ENCODE data around the gene CHRNA1. TPM values are rescaled to one million over a fixed set of nuclear protein-coding genes. Genes with fewer than 3 reads are reported as not detected.

The CHRNA1 gene
- total RNA-seq, 2 donors from 2014 or later = 0.41 TPM; not detected in 1

DNA sequence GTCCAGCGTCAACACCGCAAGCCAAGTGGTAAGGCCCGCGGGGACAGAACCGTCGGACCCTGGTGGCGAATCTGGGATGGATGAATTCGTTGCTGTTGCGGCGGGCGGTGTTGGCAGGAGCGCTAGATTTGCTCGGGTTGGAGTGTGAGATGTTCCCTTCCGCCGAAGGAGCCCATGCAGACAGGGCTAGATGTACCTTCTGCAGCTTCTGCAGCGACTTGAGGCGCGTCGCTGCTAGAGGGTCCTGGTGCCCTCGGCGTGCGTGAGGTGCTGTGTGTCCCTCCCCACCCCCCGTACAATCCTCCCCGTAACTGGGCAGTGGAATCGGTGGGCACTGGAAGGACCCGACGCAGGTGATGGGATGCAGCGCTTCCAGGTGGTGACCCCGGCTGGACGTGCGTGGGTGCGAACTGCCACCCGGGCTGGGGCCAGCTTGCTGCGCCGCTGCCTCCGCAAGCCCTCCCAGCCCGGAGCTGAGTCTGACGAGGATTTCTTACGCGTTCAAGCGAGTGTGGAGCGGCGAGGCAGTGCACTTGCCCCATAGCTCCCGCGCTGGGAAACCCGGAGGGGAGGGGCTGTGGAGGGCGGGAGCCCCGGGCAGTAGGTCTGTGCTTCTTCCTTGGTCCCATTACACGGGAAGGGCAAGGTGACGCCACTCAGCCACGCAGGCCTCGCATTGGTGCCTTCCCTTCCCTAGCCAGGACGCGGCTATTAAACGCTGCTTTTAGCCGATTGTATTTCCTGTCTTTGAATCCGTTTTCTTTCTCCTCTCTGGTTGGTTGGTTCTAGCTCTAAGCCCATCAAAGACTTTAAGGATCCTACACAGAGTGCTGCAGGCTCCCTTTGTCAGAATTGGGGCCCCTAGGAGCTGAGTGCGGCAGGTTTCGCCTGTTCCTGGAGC lies 34.2 kb downstream of the CHRNA1 start:
- H3K4me3 ChIP-seq = peak overlapping the region; percentile 63
- H3K36me3 ChIP-seq = no peaks in the 10 kb centered on the region
- DNase-seq (ENCODE audit: low spot score) = no peak
- H3K27me3 ChIP-seq (replicated peaks; ENCODE audit: insufficient read depth) = no peaks in the 10 kb centered on the region
- H3K27ac ChIP-seq = no peak overlapping the region
- no peak for ATAC-seq (ENCODE audit: insufficient number of reproducible peaks, low FRiP score, low read depth)
- TF ChIP-seq, protein P1, sequence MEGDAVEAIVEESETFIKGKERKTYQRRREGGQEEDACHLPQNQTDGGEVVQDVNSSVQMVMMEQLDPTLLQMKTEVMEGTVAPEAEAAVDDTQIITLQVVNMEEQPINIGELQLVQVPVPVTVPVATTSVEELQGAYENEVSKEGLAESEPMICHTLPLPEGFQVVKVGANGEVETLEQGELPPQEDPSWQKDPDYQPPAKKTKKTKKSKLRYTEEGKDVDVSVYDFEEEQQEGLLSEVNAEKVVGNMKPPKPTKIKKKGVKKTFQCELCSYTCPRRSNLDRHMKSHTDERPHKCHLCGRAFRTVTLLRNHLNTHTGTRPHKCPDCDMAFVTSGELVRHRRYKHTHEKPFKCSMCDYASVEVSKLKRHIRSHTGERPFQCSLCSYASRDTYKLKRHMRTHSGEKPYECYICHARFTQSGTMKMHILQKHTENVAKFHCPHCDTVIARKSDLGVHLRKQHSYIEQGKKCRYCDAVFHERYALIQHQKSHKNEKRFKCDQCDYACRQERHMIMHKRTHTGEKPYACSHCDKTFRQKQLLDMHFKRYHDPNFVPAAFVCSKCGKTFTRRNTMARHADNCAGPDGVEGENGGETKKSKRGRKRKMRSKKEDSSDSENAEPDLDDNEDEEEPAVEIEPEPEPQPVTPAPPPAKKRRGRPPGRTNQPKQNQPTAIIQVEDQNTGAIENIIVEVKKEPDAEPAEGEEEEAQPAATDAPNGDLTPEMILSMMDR (IDR thresholded peaks at IDR 0.05) = no peak
- no peaks in the 10 kb centered on the region for H3K9me3 ChIP-seq
- H3K4me1 ChIP-seq (ENCODE audit: control insufficient read depth in 1 of 2, low read depth in 2 of 2) = peaks cover 0 to 12% of the 10 kb centered on the region in 2 donors

DNA sequence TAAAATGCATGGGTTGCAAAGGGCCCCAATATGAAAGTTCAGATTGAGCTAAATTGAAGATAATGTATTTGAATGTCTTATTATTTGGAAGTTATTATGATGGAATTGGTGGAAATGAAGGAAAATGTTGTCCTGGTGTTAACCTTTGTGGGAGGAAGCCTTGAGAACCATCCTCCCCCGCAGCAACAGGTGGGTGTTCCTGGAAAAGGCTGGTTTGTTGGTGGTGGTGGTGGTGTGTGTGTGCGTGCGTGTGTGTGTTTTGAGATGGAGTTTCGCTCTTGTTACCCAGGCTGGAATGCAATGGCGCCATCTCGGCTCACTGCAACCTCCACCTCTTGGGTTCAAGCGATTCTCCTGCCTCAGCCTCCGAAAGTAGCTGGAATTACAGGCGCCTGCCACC lies 36.2 kb downstream of the CHRNA1 start:
- no peak for DNase-seq (ENCODE audit: low spot score)
- Histone ChIP-seq H3K27me3 (replicated peaks; ENCODE audit: insufficient read depth) (no peaks in the 10 kb centered on the region), H3K4me1 (ENCODE audit: control insufficient read depth in 1 of 2, low read depth in 2 of 2) (peaks cover 0 to 12% of the 10 kb centered on the region in 2 donors), H3K9me3 (no peaks in the 10 kb centered on the region), H3K4me3 (no peak overlapping the region), H3K27ac (no peak overlapping the region), H3K36me3 (no peaks in the 10 kb centered on the region)
- no peak for ATAC-seq (ENCODE audit: insufficient number of reproducible peaks, low FRiP score, low read depth)
- TF ChIP-seq, protein P1 (IDR thresholded peaks at IDR 0.05) = no peak

DNA sequence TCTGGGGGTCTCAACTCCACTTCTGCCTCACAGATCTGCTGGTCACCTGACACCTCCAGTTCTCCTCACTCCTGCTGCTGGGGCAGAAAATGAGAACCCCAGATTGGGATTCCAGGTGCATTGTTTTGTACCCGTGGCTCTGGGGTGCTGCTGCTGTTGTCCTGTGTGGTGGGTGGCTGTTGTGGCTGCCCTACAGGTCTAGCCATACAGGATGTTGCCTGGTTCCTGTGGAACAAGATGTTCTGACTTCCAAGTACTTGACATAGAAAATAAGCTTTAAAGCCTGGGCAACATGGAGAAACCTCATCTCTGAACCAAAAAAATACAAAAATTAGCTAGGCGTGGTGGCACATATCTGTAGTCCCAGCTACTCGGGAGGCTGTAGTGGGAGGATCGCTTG lies 38.1 kb downstream of the CHRNA1 start:
- no peaks in the 10 kb centered on the region for H3K27me3 ChIP-seq (replicated peaks; ENCODE audit: insufficient read depth)
- H3K36me3 ChIP-seq = no peaks in the 10 kb centered on the region
- ATAC-seq (ENCODE audit: insufficient number of reproducible peaks, low FRiP score, low read depth) = no peak
- TF ChIP-seq, protein P1 (IDR thresholded peaks at IDR 0.05) = no peak
- H3K9me3 ChIP-seq = no peaks in the 10 kb centered on the region
- H3K4me3 ChIP-seq = no peak overlapping the region
- DNase-seq (ENCODE audit: low spot score) = no peak
- peaks cover 0 to 12% of the 10 kb centered on the region in 2 donors for H3K4me1 ChIP-seq (ENCODE audit: control insufficient read depth in 1 of 2, low read depth in 2 of 2)
- H3K27ac ChIP-seq = no peak overlapping the region

DNA sequence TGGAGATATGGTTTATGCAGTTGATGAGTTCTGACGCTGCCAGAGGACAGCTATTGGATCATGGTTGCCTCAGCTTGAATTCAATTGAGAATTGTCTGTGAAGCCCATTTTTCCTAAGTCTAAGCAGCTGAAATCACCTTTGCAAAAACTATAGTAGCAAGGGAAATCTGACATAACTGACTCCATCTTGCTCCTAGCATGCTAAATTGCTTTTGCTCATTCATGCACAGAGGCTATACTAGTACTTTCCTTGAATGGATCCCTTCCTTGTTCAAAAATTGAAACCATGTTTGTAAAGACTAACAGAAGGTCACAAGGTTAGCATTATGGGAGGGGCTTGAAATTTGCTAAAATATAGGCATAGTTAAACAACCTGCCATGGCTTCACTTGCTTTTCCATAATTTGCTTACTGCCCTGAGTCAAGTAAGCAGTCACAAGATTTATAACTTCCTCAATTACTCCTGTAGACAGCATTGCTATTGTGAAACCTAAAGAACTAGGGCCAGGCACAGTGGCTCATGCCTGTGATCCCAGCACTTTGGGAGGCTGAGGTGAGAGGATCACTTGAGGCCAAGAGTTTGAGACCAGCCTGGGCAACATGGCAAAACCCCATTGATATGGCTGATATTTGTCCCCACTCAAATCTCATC lies 41.2 kb downstream of the CHRNA1 start:
- Histone ChIP-seq H3K9me3 (no peaks in the 10 kb centered on the region), H3K36me3 (no peaks in the 10 kb centered on the region), H3K4me1 (ENCODE audit: control insufficient read depth in 1 of 2, low read depth in 2 of 2) (no peaks in the 10 kb centered on the region), H3K27me3 (replicated peaks; ENCODE audit: insufficient read depth) (no peaks in the 10 kb centered on the region), H3K27ac (no peak overlapping the region), H3K4me3 (no peak overlapping the region)
- ATAC-seq (ENCODE audit: insufficient number of reproducible peaks, low FRiP score, low read depth) = no peak
- DNase-seq (ENCODE audit: low spot score) = no peak
- TF ChIP-seq, protein P1 (IDR thresholded peaks at IDR 0.05) = no peak

DNA sequence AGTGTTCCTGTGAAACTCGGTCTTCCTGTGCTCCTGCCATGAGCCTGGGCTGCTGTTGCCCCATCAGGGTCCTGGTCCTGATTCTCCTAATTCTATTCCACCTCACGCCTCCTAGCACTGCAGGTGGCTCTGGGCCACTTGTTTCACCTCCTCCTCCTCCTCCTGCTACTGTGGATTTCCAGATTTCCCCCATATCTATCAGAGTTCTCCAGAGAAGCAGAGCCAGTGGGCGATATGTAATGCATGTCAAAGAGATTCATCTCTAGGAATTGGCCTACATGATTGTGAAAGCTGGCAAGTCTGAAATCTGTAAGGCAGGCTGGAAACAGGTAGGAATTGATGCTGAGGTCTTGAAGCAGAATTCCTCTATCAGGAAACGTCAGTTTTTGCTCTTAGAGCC lies 45.3 kb downstream of the CHRNA1 start:
- Histone ChIP-seq H3K9me3 (no peaks in the 10 kb centered on the region), H3K27ac (no peak overlapping the region), H3K4me3 (no peak overlapping the region), H3K27me3 (replicated peaks; ENCODE audit: insufficient read depth) (no peaks in the 10 kb centered on the region), H3K36me3 (no peaks in the 10 kb centered on the region), H3K4me1 (ENCODE audit: control insufficient read depth in 1 of 2, low read depth in 2 of 2) (no peaks in the 10 kb centered on the region)
- TF ChIP-seq, protein P1 (IDR thresholded peaks at IDR 0.05) = no peak
- no peak for DNase-seq (ENCODE audit: low spot score)
- ATAC-seq (ENCODE audit: insufficient number of reproducible peaks, low FRiP score, low read depth) = no peak

All from thoracic aorta (tissue), 2 donors.